Adipose tissue (tissue), 3 donors: ENCODE measurements around the gene PACRG. TPM values are rescaled to one million over a fixed set of nuclear protein-coding genes. Genes with fewer than 3 reads are reported as not detected.

ENCODE experiments used
- H3K27ac ChIP-seq: one replicate; pipeline ENCODE4 v1.5.1; 2013; ENCODE audit warnings: low read depth, low read length
- WGBS, 3 donors: extraction: QIAGEN DNeasy Blood & Tissue Kit; methylation state at CpG; one replicate each; pipeline ENCODE4 v1.1.7; 2013; 5-methylcytosine and 5-hydroxymethylcytosine counted together
- polyA plus RNA-seq, 3 donors: library from polyadenylated mRNA; stranded (reverse); fragments of 200-250 nt; gene quantifications; one replicate each; pipeline ENCODE4 v1.2.3, GENCODE V29; 2013
- donor health status: healthy with polysubstance abuse.
- donor health status: Bipolar disorder and iron deficiency.
- donor health status: healthy.

The PACRG gene
- polyA plus RNA-seq, 3 donors, result 0.34 to 4.8 TPM; not detected in 1

GRCh38 chr6:163249651-163250101 is 521.9 kb downstream of the PACRG start:
- WGBS, 3 donors, result 55 to 83% (median 58%) methylated on average over 8 of the region's 8 CpGs
- no peak overlapping the region for H3K27ac ChIP-seq

GRCh38 chr6:163250116-163250515 is 522.3 kb downstream of the PACRG start:
- 49 to 88% (median 55%) methylated on average over 4 of the region's 4 CpGs for WGBS, 3 donors
- no peak overlapping the region for H3K27ac ChIP-seq

- H3K27ac ChIP-seq, result no peak overlapping the region
- 67 to 80% (median 70%) methylated on average over 27 of the region's 27 CpGs for WGBS, 3 donors
Measured at GRCh38 chr6:163252061-163252591, 524.4 kb downstream of the PACRG start.

GRCh38 chr6:163253556-163254213 is 525.9 kb downstream of the PACRG start:
- no peak overlapping the region for H3K27ac ChIP-seq
- WGBS, 3 donors, result 74 to 84% (median 80%) methylated on average over 9 of the region's 9 CpGs

- WGBS, 3 donors, result 76 to 86% (median 79%) methylated on average over 7 of the region's 7 CpGs
Measured at GRCh38 chr6:163254341-163254835, 526.6 kb downstream of the PACRG start.

GRCh38 chr6:163255265-163255664 is 527.5 kb downstream of the PACRG start:
- 91 to 99% (median 95%) methylated on average over 2 of the region's 2 CpGs for WGBS, 3 donors
- H3K27ac ChIP-seq, result no peak overlapping the region

More at GRCh38 chr6:163254341-163254835, 526.6 kb downstream of the PACRG start:
- no peak overlapping the region for H3K27ac ChIP-seq

GRCh38 chr6:163259689-163260088 is 531.9 kb downstream of the PACRG start:
- 73 to 80% (median 74%) methylated on average over 8 of the region's 8 CpGs for WGBS, 3 donors
- H3K27ac ChIP-seq, result no peak overlapping the region

GRCh38 chr6:163260111-163260895 is 532.5 kb downstream of the PACRG start:
- WGBS, 3 donors, result 6 to 34% (median 7%) methylated on average over 21 of the region's 21 CpGs
- H3K27ac ChIP-seq, result no peak overlapping the region

GRCh38 chr6:163260911-163261310 is 533.1 kb downstream of the PACRG start:
- WGBS, 3 donors, result 17 to 41% (median 18%) methylated on average over 8 of the region's 8 CpGs
- no peak overlapping the region for H3K27ac ChIP-seq

- WGBS, 3 donors, result 89 to 91% (median 91%) methylated on average over 4 of the region's 4 CpGs
- H3K27ac ChIP-seq, result no peak overlapping the region
Measured at GRCh38 chr6:163261361-163261760, 533.6 kb downstream of the PACRG start.

- 89 to 92% (median 90%) methylated on average over 7 of the region's 7 CpGs for WGBS, 3 donors
- H3K27ac ChIP-seq, result no peak overlapping the region
Measured at GRCh38 chr6:163262080-163262479, 534.3 kb downstream of the PACRG start.

GRCh38 chr6:163263196-163263595 is 535.4 kb downstream of the PACRG start:
- 62 to 90% (median 87%) methylated on average over 8 of the region's 8 CpGs for WGBS, 3 donors
- H3K27ac ChIP-seq, result no peak overlapping the region

- WGBS, 3 donors, result 42 to 90% (median 84%) methylated on average over 13 of the region's 13 CpGs
- H3K27ac ChIP-seq, result no peak overlapping the region
Measured at GRCh38 chr6:163263998-163264661, 536.4 kb downstream of the PACRG start.

GRCh38 chr6:163264662-163265035 is 536.9 kb downstream of the PACRG start:
- H3K27ac ChIP-seq, result no peak overlapping the region
- 24 to 75% (median 73%) methylated on average over 6 of the region's 6 CpGs for WGBS, 3 donors

GRCh38 chr6:163281634-163282033 is 553.9 kb downstream of the PACRG start:
- 62 to 92% (median 75%) methylated on average over 1 of the region's 1 CpG for WGBS, 3 donors
- H3K27ac ChIP-seq, result no peak overlapping the region

GRCh38 chr6:163282672-163283071 is 554.9 kb downstream of the PACRG start:
- H3K27ac ChIP-seq, result no peak overlapping the region

GRCh38 chr6:163284151-163284550 is 556.4 kb downstream of the PACRG start:
- H3K27ac ChIP-seq, result no peak overlapping the region
- 57 to 73% (median 63%) methylated on average over 5 of the region's 5 CpGs for WGBS, 3 donors

- WGBS, 3 donors, result 73 to 76% (median 75%) methylated on average over 7 of the region's 7 CpGs
- no peak overlapping the region for H3K27ac ChIP-seq
Measured at GRCh38 chr6:163285691-163286090, 557.9 kb downstream of the PACRG start.

GRCh38 chr6:163287626-163288025 is 559.9 kb downstream of the PACRG start:
- H3K27ac ChIP-seq, result no peak overlapping the region
- WGBS, 3 donors, result 82 to 92% (median 83%) methylated on average over 8 of the region's 8 CpGs
